A673 (cell line): Measurements from ENCODE around the gene STEAP3.

Experiments
- CTCF ChIP-seq: fragments of 300-800, 200-600 bp; sonication (generic); conservative IDR thresholded peaks from 2 replicates; pipeline ENCODE4 v1.5.1; 2017; ENCODE audit warnings: low read depth, mild to moderate bottlenecking, antibody characterized with exemption, low read length, moderate library complexity, mixed read lengths
- EZH2 ChIP-seq: fragments of 200-600 bp; sonication (generic); IDR thresholded peaks from 2 replicates; pipeline ENCODE4 v1.6.1; 2017; ENCODE audit warnings: borderline replicate concordance, low read depth, mild to moderate bottlenecking, mixed read lengths, antibody characterized with exemption, low read length; ENCODE audit not compliant: poor library complexity, severe bottlenecking

- TF ChIP-seq CTCF (no peak), EZH2 (no peak)
These were observed 16.9 kb downstream of the STEAP3 start for GRCh38 chr2:119240311-119241204.
